A549 treated with DMSO at 1 μM for 4 hours (cell line): ENCODE measurements around the gene SEMA4B. TPM values are rescaled to one million over a fixed set of nuclear protein-coding genes. Genes with fewer than 3 reads are reported as not detected.

ENCODE experiments used
- total RNA-seq: library from RNA; stranded (reverse); fragments of 200-300 nt; extraction: Qiagen RNA extraction; gene quantifications from 5 replicates; pipeline ENCODE4 v1.2.3, GENCODE V29; 2022; ENCODE audit warnings: low read depth

The SEMA4B gene
- total RNA-seq: 133 to 160 TPM (median 155 TPM) in 5 replicates

GRCh38 chr15:90201130-90201943 is at the start of gene SEMA4B:
TSS of gene SEMA4B (plus strand) at chr15:90201330. CDS start at chr15:90201579, 249 bp downstream.

GRCh38 chr15:90233387-90234095 is 32.4 kb downstream of the SEMA4B start, which contains the start of gene CIB1:
TSS of gene CIB1 (minus strand) at chr15:90233941. CDS start at chr15:90233885, 56 bp downstream.

GRCh38 chr15:90234096-90234988 is 33.2 kb downstream of the SEMA4B start, which contains the start of gene GDPGP1:
TSS of gene GDPGP1 (plus strand) at chr15:90234209. CDS start at chr15:90240909, 6,700 bp downstream.

GRCh38 chr15:90249203-90249863 is 48.2 kb downstream of the SEMA4B start, which contains the start of gene TTLL13:
TSS of gene TTLL13 (plus strand) at chr15:90249556. CDS start at chr15:90250631, 1,075 bp downstream.

GRCh38 chr15:90265271-90266060 is 64.3 kb downstream of the SEMA4B start, which contains the start of gene NGRN:
TSS of gene NGRN (plus strand) at chr15:90265672. CDS start at chr15:90265713, 41 bp downstream.

Other genes starting within 250 kb of the SEMA4B start
- 14.2 to 18.1 TPM (median 16.9 TPM) in 5 replicates for gene ZNF710, start 200.0 kb upstream of the SEMA4B start, total RNA-seq
- 35.9 to 52.5 TPM (median 49.7 TPM) in 5 replicates for gene IDH2, start 98.9 kb upstream of the SEMA4B start, total RNA-seq
- gene CIB1, start 32.6 kb downstream of the SEMA4B start, total RNA-seq: 218 to 245 TPM (median 228 TPM) in 5 replicates
- 6.1 to 6.9 TPM (median 6.6 TPM) in 5 replicates for gene GDPGP1, start 32.9 kb downstream of the SEMA4B start, total RNA-seq
- 0.14 to 0.16 TPM (median 0.15 TPM) in 4 of 5 replicates, not detected in the other for gene TTLL13, start 48.2 kb downstream of the SEMA4B start, total RNA-seq
- gene NGRN, start 64.3 kb downstream of the SEMA4B start, total RNA-seq: 102 to 122 TPM (median 119 TPM) in 5 replicates
- 0.83 to 1.4 TPM (median 1.0 TPM) in 5 replicates for gene ZNF774, start 151.0 kb downstream of the SEMA4B start, total RNA-seq
- 118 to 163 TPM (median 136 TPM) in 5 replicates for gene IQGAP1, start 186.9 kb downstream of the SEMA4B start, total RNA-seq